CD4-positive, alpha-beta memory T cell (primary cell): ENCODE measurements around the gene RIC8B. TPM values are rescaled to one million over a fixed set of nuclear protein-coding genes. Genes with fewer than 3 reads are reported as not detected.

Source experiments
- CTCF ChIA-PET: fragments of 350-600 bp; sonication (Branson Sonifier 250); formaldehyde crosslinking; loops from one replicate; lab custom pipeline; 2021; ENCODE audit warnings: inconsistent platforms; ENCODE audit not compliant: partially characterized antibody; lab: Charles Lee
- POLR2A ChIA-PET: fragments of 350-600 bp; sonication (Branson Sonifier 250); formaldehyde crosslinking; loops from one replicate; lab custom pipeline; 2021; ENCODE audit not compliant: partially characterized antibody; lab: Charles Lee
- DNase-seq, 5 donors: peaks; one replicate each; pipeline versions ENCODE4 v3.0.0 to v3.0.0-alpha.2; 2020 to 2022; ENCODE audit warnings: mixed read lengths in 1 of 5
- H3K27ac ChIP-seq: one replicate; pipeline ENCODE4 v1.7.0; 2013; ENCODE audit warnings: low read depth, low read length
- H3K27me3 ChIP-seq: 2 replicates; pipeline ENCODE4 v1.7.0; 2013; ENCODE audit warnings: mild to moderate bottlenecking, low read length, moderate library complexity; ENCODE audit not compliant: insufficient read depth
- H3K36me3 ChIP-seq: 2 replicates; pipeline ENCODE4 v1.7.0; 2013; ENCODE audit warnings: mild to moderate bottlenecking, low read length, moderate library complexity; ENCODE audit not compliant: insufficient read depth
- H3K4me1 ChIP-seq: 2 replicates; pipeline ENCODE4 v1.7.0; 2013; ENCODE audit warnings: mild to moderate bottlenecking, low read length, moderate library complexity; ENCODE audit not compliant: insufficient read depth
- H3K4me3 ChIP-seq, 2 donors: one replicate each; pipeline ENCODE4 v1.7.0; 2013; ENCODE audit warnings: low read length in 2 of 2, mild to moderate bottlenecking in 1 of 2
- H3K9me3 ChIP-seq, 2 donors: one replicate each; pipeline ENCODE4 v1.7.0; 2013; ENCODE audit warnings: low read length in 2 of 2, control low read depth in 1 of 2; ENCODE audit not compliant: control insufficient read depth in 1 of 2
- H3K27ac Mint-ChIP-seq, 7 donors: one replicate each; pipeline ENCODE4 v1.8.0; 2020 to 2021; ENCODE audit warnings: mixed read lengths in 7 of 7, mild to moderate bottlenecking in 6 of 7, inconsistent platforms in 3 of 7, moderate library complexity in 3 of 7
- H3K27me3 Mint-ChIP-seq, 2 donors: one replicate each; pipeline ENCODE4 v1.8.0; 2020 to 2021; ENCODE audit warnings: mixed read lengths in 2 of 2
- H3K36me3 Mint-ChIP-seq, 2 donors: one replicate each; pipeline ENCODE4 v1.8.0; 2020 to 2021; ENCODE audit warnings: mixed read lengths in 2 of 2, inconsistent platforms in 1 of 2, mild to moderate bottlenecking in 1 of 2
- H3K4me1 Mint-ChIP-seq, 4 donors: one replicate each; pipeline ENCODE4 v1.8.0; 2020 to 2021; ENCODE audit warnings: mixed read lengths in 4 of 4, mild to moderate bottlenecking in 1 of 4
- H3K4me3 Mint-ChIP-seq, 8 donors: one replicate each; pipeline ENCODE4 v1.8.0; 2020 to 2021; ENCODE audit warnings: mixed read lengths in 8 of 8, mild to moderate bottlenecking in 7 of 8, moderate library complexity in 6 of 8, inconsistent platforms in 3 of 8
- H3K9me3 Mint-ChIP-seq, 8 donors: one replicate each; pipeline ENCODE4 v1.8.0; 2020 to 2021; ENCODE audit warnings: mixed read lengths in 8 of 8, mild to moderate bottlenecking in 5 of 8, inconsistent platforms in 3 of 8, moderate library complexity in 1 of 8
- intact Hi-C: fragments of 100-400 bp; cut with micrococcal nuclease; formaldehyde crosslinking; loops from one replicate; pipeline ENCODE4 v1.15.1; 2023
- polyA plus RNA-seq, 2 donors: library from polyadenylated mRNA; unstranded; fragments of 300-500 nt; fragmentation: Illumina TruSeq; gene quantifications; one replicate each; pipeline ENCODE4 v1.2.3, GENCODE V29; 2021
- total RNA-seq, 2 experiments: library from RNA; stranded (reverse); gene quantifications; one replicate each; pipeline ENCODE4 v1.2.3, GENCODE V29; 2021

The RIC8B gene
- total and polyA plus RNA-seq, 4 experiments from 2014 or later, result 8.4 to 25.0 (median 16.6) TPM

GRCh38 chr12:106861984-106862916 is 87.8 kb downstream of the RIC8B start:
- no peak overlapping the region for H3K27ac Mint-ChIP-seq
- no peaks in the 10 kb centered on the region for H3K27me3 ChIP-seq
- no peak for DNase-seq
- H3K27me3 Mint-ChIP-seq, result no peaks in the 10 kb centered on the region
- ChIA-PET POLR2A (no interaction called here), CTCF (interaction anchor here (1.4 kb wide), 1 partner anchor 57 kb away, joined by 3 read pairs; no protein-coding TSS in a partner anchor)
- H3K36me3 Mint-ChIP-seq, result peaks cover 43 to 47% of the 10 kb centered on the region in 2 donors
- no peak overlapping the region for H3K4me3 Mint-ChIP-seq
- no peak overlapping the region for H3K27ac ChIP-seq
- peaks cover 22% of the 10 kb centered on the region for H3K36me3 ChIP-seq
- no peak overlapping the region for H3K4me3 ChIP-seq
- no peaks in the 10 kb centered on the region for H3K9me3 Mint-ChIP-seq
- intact Hi-C loops, result no loop called here
- peaks cover 4 to 11% (median 8%) of the 10 kb centered on the region in 4 donors for H3K4me1 Mint-ChIP-seq
- no peaks in the 10 kb centered on the region for H3K9me3 ChIP-seq
- no peaks in the 10 kb centered on the region for H3K4me1 ChIP-seq

GRCh38 chr12:106863189-106863588 is 88.7 kb downstream of the RIC8B start:
- no peaks in the 10 kb centered on the region for H3K27me3 Mint-ChIP-seq
- Histone ChIP-seq H3K9me3 (no peaks in the 10 kb centered on the region), H3K27ac (no peak overlapping the region), H3K4me1 (no peaks in the 10 kb centered on the region), H3K36me3 (peaks cover 22% of the 10 kb centered on the region), H3K27me3 (no peaks in the 10 kb centered on the region), H3K4me3 (no peak overlapping the region)
- H3K4me1 Mint-ChIP-seq, result peaks cover 4 to 11% (median 8%) of the 10 kb centered on the region in 4 donors
- POLR2A ChIA-PET, result no interaction called here
- DNase-seq, result no peak
- CTCF ChIA-PET, result interaction anchor here (1.4 kb wide), 1 partner anchor 56 kb away, joined by 3 read pairs; no protein-coding TSS in a partner anchor
- no peak overlapping the region for H3K4me3 Mint-ChIP-seq
- peak overlapping the region in 1 of 7 donors; percentile 38 for H3K27ac Mint-ChIP-seq
- peaks cover 45 to 50% of the 10 kb centered on the region in 2 donors for H3K36me3 Mint-ChIP-seq
- intact Hi-C loops, result no loop called here
- H3K9me3 Mint-ChIP-seq, result no peaks in the 10 kb centered on the region

DNA sequence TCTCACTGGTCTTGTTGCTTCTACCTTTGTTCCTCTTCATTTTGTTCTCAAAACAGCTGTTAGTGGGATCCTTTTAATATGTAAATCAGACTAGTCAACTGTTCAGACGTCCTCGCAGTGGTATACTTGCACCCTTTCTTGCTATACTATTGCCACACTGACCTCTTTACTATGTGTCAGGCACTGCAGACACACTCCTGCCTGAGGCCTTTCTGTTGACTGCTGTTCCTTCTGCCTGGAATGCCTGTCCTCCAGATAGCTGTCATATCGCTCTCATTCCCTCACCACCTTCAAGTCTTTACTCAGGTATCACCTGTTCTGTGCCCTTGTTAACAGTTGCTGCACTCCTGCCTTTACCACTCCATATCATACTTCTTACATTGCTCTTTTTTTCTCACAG is 91.2 kb downstream of the RIC8B start:
- Mint-ChIP-seq H3K36me3 (peaks cover 30 to 37% of the 10 kb centered on the region in 2 donors), H3K9me3 (no peaks in the 10 kb centered on the region), H3K4me3 (no peak overlapping the region), H3K27me3 (no peaks in the 10 kb centered on the region), H3K27ac (peak overlapping the region in 4 of 7 donors; percentile 3 to 48 (median 38)), H3K4me1 (peaks cover 4 to 9% (median 8%) of the 10 kb centered on the region in 4 donors)
- no peak for DNase-seq
- H3K4me3 ChIP-seq, result no peak overlapping the region
- POLR2A ChIA-PET, result no interaction called here
- intact Hi-C loops, result no loop called here
- no peaks in the 10 kb centered on the region for H3K4me1 ChIP-seq
- peaks cover 13% of the 10 kb centered on the region for H3K36me3 ChIP-seq
- no peaks in the 10 kb centered on the region for H3K9me3 ChIP-seq
- no peak overlapping the region for H3K27ac ChIP-seq
- H3K27me3 ChIP-seq, result no peaks in the 10 kb centered on the region
- CTCF ChIA-PET, result interaction anchor here (1.6 kb wide), 1 partner anchor 12 kb away, joined by 4 read pairs; no protein-coding TSS in a partner anchor

DNA sequence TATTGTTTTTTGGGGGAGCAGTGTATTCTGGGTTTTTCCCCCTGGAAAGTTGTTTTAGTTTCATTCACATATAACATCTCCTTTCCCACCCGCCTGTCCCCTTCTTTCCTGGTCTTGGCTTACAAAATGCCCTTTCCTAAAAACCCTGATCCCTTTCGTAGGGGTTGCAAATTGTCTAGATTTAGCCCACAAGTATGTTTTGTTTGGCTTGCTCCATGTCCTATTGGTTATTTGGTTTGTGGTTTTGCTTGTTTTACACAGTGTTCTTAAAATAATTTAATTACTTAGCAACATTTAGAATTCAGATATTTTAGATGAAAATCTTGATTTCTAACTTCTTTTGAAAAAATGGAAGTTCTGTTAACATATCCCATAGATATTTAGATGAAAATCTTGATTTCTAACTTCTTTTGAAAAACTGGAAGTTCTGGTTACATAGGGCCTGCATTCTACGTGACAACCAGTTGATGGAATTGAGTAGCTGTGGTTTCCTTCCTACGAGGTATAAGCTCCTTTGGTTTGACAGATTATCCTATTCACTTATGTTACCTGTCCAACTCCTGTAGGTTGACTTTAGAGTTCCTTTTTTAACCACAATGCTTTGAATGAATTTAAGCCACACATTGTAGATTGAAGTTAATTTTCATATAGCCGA is 92.1 kb downstream of the RIC8B start:
- Mint-ChIP-seq H3K36me3 (peaks cover 34% of the 10 kb centered on the region in 2 donors), H3K9me3 (no peaks in the 10 kb centered on the region), H3K27ac (no peak overlapping the region), H3K4me3 (no peak overlapping the region), H3K27me3 (no peaks in the 10 kb centered on the region), H3K4me1 (peaks cover 4 to 9% (median 7%) of the 10 kb centered on the region in 4 donors)
- DNase-seq, result no peak
- H3K36me3 ChIP-seq, result peaks cover 6% of the 10 kb centered on the region
- no peaks in the 10 kb centered on the region for H3K27me3 ChIP-seq
- ChIA-PET POLR2A (no interaction called here), CTCF (interaction anchor here (1.6 kb wide), 1 partner anchor 11 kb away, joined by 4 read pairs; no protein-coding TSS in a partner anchor)
- H3K4me3 ChIP-seq, result no peak overlapping the region
- H3K27ac ChIP-seq, result no peak overlapping the region
- no peaks in the 10 kb centered on the region for H3K9me3 ChIP-seq
- no peaks in the 10 kb centered on the region for H3K4me1 ChIP-seq
- intact Hi-C loops, result no loop called here

GRCh38 chr12:106867651-106868050 is 93.2 kb downstream of the RIC8B start:
- peaks cover 4 to 9% (median 7%) of the 10 kb centered on the region in 4 donors for H3K4me1 Mint-ChIP-seq
- DNase-seq, result no peak
- intact Hi-C loops, result no loop called here
- H3K4me1 ChIP-seq, result no peaks in the 10 kb centered on the region
- ChIA-PET CTCF (no interaction called here), POLR2A (no interaction called here)
- peaks cover 6% of the 10 kb centered on the region for H3K36me3 ChIP-seq
- no peak overlapping the region for H3K4me3 Mint-ChIP-seq
- H3K9me3 Mint-ChIP-seq, result no peaks in the 10 kb centered on the region
- H3K27ac ChIP-seq, result no peak overlapping the region
- no peaks in the 10 kb centered on the region for H3K27me3 Mint-ChIP-seq
- peaks cover 34 to 35% of the 10 kb centered on the region in 2 donors for H3K36me3 Mint-ChIP-seq
- H3K27me3 ChIP-seq, result no peaks in the 10 kb centered on the region
- no peak overlapping the region for H3K27ac Mint-ChIP-seq
- no peaks in the 10 kb centered on the region for H3K9me3 ChIP-seq
- no peak overlapping the region for H3K4me3 ChIP-seq

- Mint-ChIP-seq H3K9me3 (no peaks in the 10 kb centered on the region), H3K27ac (no peak overlapping the region), H3K4me3 (no peak overlapping the region), H3K27me3 (no peaks in the 10 kb centered on the region), H3K36me3 (peaks cover 37 to 44% of the 10 kb centered on the region in 2 donors), H3K4me1 (peaks cover 0 to 7% (median 5%) of the 10 kb centered on the region in 4 donors)
- ChIA-PET POLR2A (no interaction called here), CTCF (no interaction called here)
- Histone ChIP-seq H3K27me3 (no peaks in the 10 kb centered on the region), H3K9me3 (no peaks in the 10 kb centered on the region), H3K36me3 (peaks cover 10% of the 10 kb centered on the region), H3K27ac (no peak overlapping the region), H3K4me3 (no peak overlapping the region), H3K4me1 (no peaks in the 10 kb centered on the region)
- intact Hi-C loops, result no loop called here
- DNase-seq, result no peak
Measured at GRCh38 chr12:106868982-106869700, 94.7 kb downstream of the RIC8B start.
